H9 (cell line): Measurements from ENCODE around the gene RFNG. TPM values are rescaled to one million over a fixed set of nuclear protein-coding genes. Genes with fewer than 3 reads are reported as not detected.

Experiments used
- DNase-seq: peaks from one replicate; pipeline ENCODE4 v3.0.0-alpha.2; 2017
- H2AFZ ChIP-seq: one replicate; pipeline ENCODE4 v1.6.1; 2013; ENCODE audit warnings: mild to moderate bottlenecking, low read length, control low read depth, moderate library complexity
- H2AK5ac ChIP-seq: 2 replicates; pipeline ENCODE4 v1.6.1; 2013; ENCODE audit warnings: low read length, control low read depth, mixed read lengths; ENCODE audit not compliant: insufficient read length
- H2BK120ac ChIP-seq: one replicate; pipeline ENCODE4 v1.6.1; 2013; ENCODE audit warnings: low read depth, mild to moderate bottlenecking, low read length, control low read depth, inconsistent platforms; ENCODE audit not compliant: poor library complexity, severe bottlenecking
- H2BK12ac ChIP-seq: 2 replicates; pipeline ENCODE4 v1.6.1; 2013; ENCODE audit warnings: low read length, control low read depth, mixed read lengths, low read depth; ENCODE audit not compliant: insufficient read length
- H2BK15ac ChIP-seq: 2 replicates; pipeline ENCODE4 v1.6.1; 2013; ENCODE audit warnings: low read depth, low read length, control low read depth
- H2BK20ac ChIP-seq: one replicate; pipeline ENCODE4 v1.6.1; 2013; ENCODE audit warnings: low read depth, mild to moderate bottlenecking, low read length, control low read depth, inconsistent platforms; ENCODE audit not compliant: poor library complexity, severe bottlenecking
- H2BK5ac ChIP-seq: 2 replicates; pipeline ENCODE4 v1.6.1; 2013; ENCODE audit warnings: low read length, control low read depth, mixed read lengths; ENCODE audit not compliant: insufficient read length
- H3K14ac ChIP-seq: 2 replicates; pipeline ENCODE4 v1.6.1; 2013; ENCODE audit warnings: low read length, control low read depth; ENCODE audit not compliant: insufficient read depth
- H3K18ac ChIP-seq: 2 replicates; pipeline ENCODE4 v1.6.1; 2013; ENCODE audit warnings: low read depth, mild to moderate bottlenecking, mixed read lengths, low read length, control low read depth; ENCODE audit not compliant: insufficient read length
- H3K23ac ChIP-seq: 2 replicates; pipeline ENCODE4 v1.6.1; 2013; ENCODE audit warnings: low read length, control low read depth, mixed read lengths, low read depth; ENCODE audit not compliant: insufficient read length
- H3K23me2 ChIP-seq: 2 replicates; pipeline ENCODE4 v1.6.1; 2013; ENCODE audit warnings: low read depth, mild to moderate bottlenecking, mixed read lengths, low read length, control low read depth; ENCODE audit not compliant: insufficient read length, poor library complexity, severe bottlenecking
- H3K27ac ChIP-seq: 2 replicates; pipeline ENCODE4 v1.5.1; 2013; ENCODE audit warnings: low read length, control low read depth, mixed read lengths, low read depth; ENCODE audit not compliant: insufficient read length
- H3K27me3 ChIP-seq: 2 replicates; pipeline ENCODE4 v1.6.1; 2013; ENCODE audit warnings: low read length, control low read depth, inconsistent platforms; ENCODE audit not compliant: insufficient read depth
- H3K4ac ChIP-seq: 2 replicates; pipeline ENCODE4 v1.6.1; 2013; ENCODE audit warnings: low read depth, mild to moderate bottlenecking, control low read depth, inconsistent platforms, low read length, moderate library complexity
- H3K4me1 ChIP-seq: 2 replicates; pipeline ENCODE4 v1.6.1; 2013; ENCODE audit warnings: low read length, control low read depth, inconsistent platforms; ENCODE audit not compliant: insufficient read depth
- H3K4me2 ChIP-seq: 2 replicates; pipeline ENCODE4 v1.6.1; 2013; ENCODE audit warnings: low read length, control low read depth, mixed read lengths; ENCODE audit not compliant: insufficient read length, insufficient read depth
- H3K56ac ChIP-seq: 2 replicates; pipeline ENCODE4 v1.6.1; 2013; ENCODE audit warnings: low read depth, mild to moderate bottlenecking, mixed read lengths, low read length, control low read depth; ENCODE audit not compliant: insufficient read length
- H3K79me1 ChIP-seq: 2 replicates; pipeline ENCODE4 v1.6.1; 2013; ENCODE audit warnings: low read depth, mild to moderate bottlenecking, moderate library complexity, low read length, control low read depth, inconsistent platforms; ENCODE audit not compliant: insufficient read depth, poor library complexity, severe bottlenecking
- H3K79me2 ChIP-seq: 2 replicates; pipeline ENCODE4 v1.6.1; 2013; ENCODE audit warnings: low read length, control low read depth, inconsistent platforms; ENCODE audit not compliant: insufficient read depth
- H3K9ac ChIP-seq: 2 replicates; pipeline ENCODE4 v1.6.1; 2013; ENCODE audit warnings: low read length, control low read depth, mixed read lengths; ENCODE audit not compliant: insufficient read length; ENCODE audit errors: extremely low read depth
- H3K9me3 ChIP-seq: one replicate; pipeline ENCODE4 v1.6.1; 2013; ENCODE audit warnings: low read depth, low read length, inconsistent platforms; ENCODE audit not compliant: control insufficient read depth
- H3T11ph ChIP-seq: one replicate; pipeline ENCODE4 v1.6.1; 2013; ENCODE audit warnings: mild to moderate bottlenecking, low read length, control low read depth, inconsistent platforms
- H4K20me1 ChIP-seq: one replicate; pipeline ENCODE4 v1.6.1; 2013; ENCODE audit not compliant: control insufficient read depth, insufficient read length, insufficient read depth
- H4K5ac ChIP-seq: 2 replicates; pipeline ENCODE4 v1.6.1; 2013; ENCODE audit warnings: low read depth, mild to moderate bottlenecking, mixed read lengths, low read length, control low read depth; ENCODE audit not compliant: insufficient read length
- H4K8ac ChIP-seq: replicated peaks from 2 replicates; pipeline ENCODE4 v1.6.1; 2013; ENCODE audit warnings: low read length, control low read depth, mixed read lengths, low read depth; ENCODE audit not compliant: insufficient read length
- H4K91ac ChIP-seq: 2 replicates; pipeline ENCODE4 v1.6.1; 2013; ENCODE audit warnings: low read depth, mild to moderate bottlenecking, moderate library complexity, mixed read lengths, low read length, control low read depth; ENCODE audit not compliant: insufficient read length
- H3K27ac Mint-ChIP-seq, 3 experiments: 2 replicates in 2 of 3; 3 replicates in 1 of 3; pipeline ENCODE4 v1.8.0; 2020 to 2021; ENCODE audit warnings: mixed read lengths in 3 of 3, mild to moderate bottlenecking in 1 of 3, moderate library complexity in 1 of 3
- H3K27me3 Mint-ChIP-seq: 2 replicates; pipeline ENCODE4 v1.8.0; 2021; ENCODE audit warnings: low read depth, mild to moderate bottlenecking, moderate library complexity, mixed read lengths
- H3K36me3 Mint-ChIP-seq, 3 experiments: 2 replicates in 2 of 3; 3 replicates in 1 of 3; pipeline ENCODE4 v1.8.0; 2020 to 2021; ENCODE audit warnings: low read depth in 3 of 3, mixed read lengths in 3 of 3; ENCODE audit not compliant: insufficient read depth in 1 of 3
- H3K4me1 Mint-ChIP-seq, 2 experiments: 2 replicates each; pipeline ENCODE4 v1.8.0; 2020; ENCODE audit warnings: mixed read lengths in 2 of 2
- H3K4me3 Mint-ChIP-seq, 2 experiments: 2 replicates in 1 of 2; 3 replicates in 1 of 2; pipeline ENCODE4 v1.8.0; 2020 to 2021; ENCODE audit warnings: mild to moderate bottlenecking in 2 of 2, mixed read lengths in 2 of 2, moderate library complexity in 1 of 2
- H3K9me3 Mint-ChIP-seq, 2 experiments: 2 replicates in 1 of 2; 3 replicates in 1 of 2; pipeline ENCODE4 v1.8.0; 2020; ENCODE audit warnings: mild to moderate bottlenecking in 2 of 2, mixed read lengths in 2 of 2, moderate library complexity in 1 of 2
- total RNA-seq: library from RNA; stranded (reverse); gene quantifications from 2 replicates; pipeline ENCODE4 v1.2.1, GENCODE V29; 2021
- TF ChIP-seq, protein P1 (sequence below): fragments of 200-600 bp; sonication (generic); conservative IDR thresholded peaks from 3 replicates; pipeline ENCODE4 v1.8.0; 2021; ENCODE audit warnings: antibody characterized with exemption, mild to moderate bottlenecking

Gene RFNG
- total RNA-seq, 1 experiment from 2014 or later = 34.0 TPM

DNA sequence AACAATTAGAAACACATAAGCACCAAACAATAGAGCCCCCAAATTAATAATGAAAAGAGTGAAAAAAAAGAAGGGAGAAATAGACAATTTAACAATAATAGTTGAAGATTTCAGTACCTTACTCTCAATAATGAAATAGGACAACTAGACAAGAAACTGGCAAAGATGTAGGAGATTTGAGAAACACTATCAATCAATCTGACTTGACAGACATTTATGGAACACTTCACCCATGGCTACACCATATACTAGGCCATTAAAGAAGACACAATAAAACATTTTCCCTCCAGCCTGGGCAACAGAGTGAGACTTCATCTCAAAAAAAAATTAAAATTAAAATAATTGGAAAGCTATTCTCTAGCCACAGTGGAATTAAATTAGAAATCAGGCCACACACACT lies 19.0 kb upstream of the RFNG start:
- DNase-seq = no peak
- H2BK120ac ChIP-seq = no peak overlapping the region
- H3K79me1 ChIP-seq = no peaks in the 10 kb centered on the region
- H3K14ac ChIP-seq = no peak overlapping the region
- no peak overlapping the region for H3K27ac ChIP-seq
- H2BK5ac ChIP-seq = no peak overlapping the region
- no peak overlapping the region for H2BK20ac ChIP-seq
- no peak overlapping the region for H3K4me2 ChIP-seq
- H2AFZ ChIP-seq = no peak overlapping the region
- H4K91ac ChIP-seq = no peak overlapping the region
- H3K27me3 ChIP-seq = no peaks in the 10 kb centered on the region
- H4K20me1 ChIP-seq = no peaks in the 10 kb centered on the region
- no peak overlapping the region for H3K27ac Mint-ChIP-seq
- H2BK15ac ChIP-seq = no peak overlapping the region
- H3K23ac ChIP-seq = no peak overlapping the region
- H3K4me3 Mint-ChIP-seq = no peak overlapping the region
- H3K4ac ChIP-seq = no peak overlapping the region
- H3K4me1 ChIP-seq = no peaks in the 10 kb centered on the region
- H3K9me3 Mint-ChIP-seq = no peaks in the 10 kb centered on the region; a peak in 1 of 5 replicates
- no peak overlapping the region for H3K9ac ChIP-seq
- peaks cover 6% of the 10 kb centered on the region for H3K23me2 ChIP-seq
- peaks cover 4 to 5% of the 10 kb centered on the region in 2 experiments for H3K4me1 Mint-ChIP-seq
- peaks cover 38% of the 10 kb centered on the region for H3K27me3 Mint-ChIP-seq
- H3K79me2 ChIP-seq = no peaks in the 10 kb centered on the region
- H3K9me3 ChIP-seq = no peaks in the 10 kb centered on the region
- no peak overlapping the region for H3T11ph ChIP-seq
- TF ChIP-seq, protein P1, sequence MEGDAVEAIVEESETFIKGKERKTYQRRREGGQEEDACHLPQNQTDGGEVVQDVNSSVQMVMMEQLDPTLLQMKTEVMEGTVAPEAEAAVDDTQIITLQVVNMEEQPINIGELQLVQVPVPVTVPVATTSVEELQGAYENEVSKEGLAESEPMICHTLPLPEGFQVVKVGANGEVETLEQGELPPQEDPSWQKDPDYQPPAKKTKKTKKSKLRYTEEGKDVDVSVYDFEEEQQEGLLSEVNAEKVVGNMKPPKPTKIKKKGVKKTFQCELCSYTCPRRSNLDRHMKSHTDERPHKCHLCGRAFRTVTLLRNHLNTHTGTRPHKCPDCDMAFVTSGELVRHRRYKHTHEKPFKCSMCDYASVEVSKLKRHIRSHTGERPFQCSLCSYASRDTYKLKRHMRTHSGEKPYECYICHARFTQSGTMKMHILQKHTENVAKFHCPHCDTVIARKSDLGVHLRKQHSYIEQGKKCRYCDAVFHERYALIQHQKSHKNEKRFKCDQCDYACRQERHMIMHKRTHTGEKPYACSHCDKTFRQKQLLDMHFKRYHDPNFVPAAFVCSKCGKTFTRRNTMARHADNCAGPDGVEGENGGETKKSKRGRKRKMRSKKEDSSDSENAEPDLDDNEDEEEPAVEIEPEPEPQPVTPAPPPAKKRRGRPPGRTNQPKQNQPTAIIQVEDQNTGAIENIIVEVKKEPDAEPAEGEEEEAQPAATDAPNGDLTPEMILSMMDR = no peak
- no peak overlapping the region for H3K56ac ChIP-seq
- peaks cover 0 to 2% (median 0%) of the 10 kb centered on the region in 3 experiments; a peak in 2 of 7 replicates for H3K36me3 Mint-ChIP-seq
- H2AK5ac ChIP-seq = no peak overlapping the region
- H3K18ac ChIP-seq = no peak overlapping the region
- no peak overlapping the region for H4K5ac ChIP-seq
- H4K8ac ChIP-seq = no peak overlapping the region
- H2BK12ac ChIP-seq = no peak overlapping the region
